Liver (tissue), 9 donors: ENCODE data around the gene CDH4. TPM values are rescaled to one million over a fixed set of nuclear protein-coding genes. Genes with fewer than 3 reads are reported as not detected.

Experiments used
- DNase-seq: peaks from one replicate; pipeline ENCODE4 v3.0.0-alpha.2; 2017; ENCODE audit warnings: low spot score
- H3K27ac ChIP-seq, 2 donors: one replicate each; pipeline ENCODE4 v1.7.0; 2013; ENCODE audit warnings: inconsistent platforms in 2 of 2, low read length in 2 of 2, control low read depth in 1 of 2, low read depth in 1 of 2, mild to moderate bottlenecking in 1 of 2
- H3K27me3 ChIP-seq, 4 donors: one replicate each; pipeline versions ENCODE4 v1.6.1 to v1.7.0; 2013; ENCODE audit warnings: low read length in 3 of 4, inconsistent platforms in 1 of 4, mild to moderate bottlenecking in 1 of 4, moderate library complexity in 1 of 4; ENCODE audit not compliant: control insufficient read depth in 4 of 4, insufficient read depth in 4 of 4
- H3K36me3 ChIP-seq, 4 donors: one replicate each; pipeline versions ENCODE4 v1.6.1 to v1.7.0; 2013; ENCODE audit warnings: low read length in 3 of 4, mild to moderate bottlenecking in 3 of 4, low read depth in 1 of 4, moderate library complexity in 1 of 4; ENCODE audit not compliant: control insufficient read depth in 4 of 4, insufficient read depth in 3 of 4
- H3K4me1 ChIP-seq, 4 donors: one replicate each; pipeline versions ENCODE4 v1.6.1 to v1.7.0; 2013; ENCODE audit warnings: low read length in 3 of 4, mild to moderate bottlenecking in 3 of 4, moderate library complexity in 1 of 4; ENCODE audit not compliant: control insufficient read depth in 4 of 4, insufficient read depth in 4 of 4
- H3K4me3 ChIP-seq, 3 donors: one replicate each; pipeline versions ENCODE4 v1.6.1 to v1.7.0; 2013; ENCODE audit warnings: low read length in 3 of 3, control low read depth in 1 of 3, low read depth in 1 of 3, mild to moderate bottlenecking in 1 of 3
- H3K9ac ChIP-seq, 2 donors: one replicate each; pipeline ENCODE4 v1.7.0; 2013; ENCODE audit warnings: low read length in 2 of 2, mild to moderate bottlenecking in 2 of 2, moderate library complexity in 2 of 2, control low read depth in 1 of 2, low read depth in 1 of 2
- H3K9me3 ChIP-seq, 4 donors: one replicate each; pipeline versions ENCODE4 v1.6.1 to v1.7.0; 2013; ENCODE audit warnings: low read length in 3 of 4; ENCODE audit not compliant: control insufficient read depth in 4 of 4
- EGR1 ChIP-seq, 2 donors: IDR thresholded peaks; 2 replicates each; pipeline ENCODE4 v1.6.1; 2016 to 2018; ENCODE audit warnings: antibody characterized with exemption in 2 of 2, low read depth in 2 of 2
- GABPA ChIP-seq, 2 donors: IDR thresholded peaks in 1 of 2; conservative IDR thresholded peaks in 1 of 2; 2 replicates each; pipeline ENCODE4 v1.6.1; 2016; ENCODE audit warnings: antibody characterized with exemption in 2 of 2, mild to moderate bottlenecking in 1 of 2, moderate library complexity in 1 of 2
- HNF4G ChIP-seq: IDR thresholded peaks from 2 replicates; pipeline ENCODE4 v1.6.1; 2016; ENCODE audit warnings: antibody characterized with exemption
- JUND ChIP-seq, 2 donors: IDR thresholded peaks; 2 replicates each; pipeline ENCODE4 v1.6.1; 2016; ENCODE audit warnings: antibody characterized with exemption in 2 of 2
- NR2F2 ChIP-seq: IDR thresholded peaks from 2 replicates; pipeline ENCODE4 v1.6.1; 2016; ENCODE audit warnings: antibody characterized with exemption
- RAD21 ChIP-seq, 2 donors: IDR thresholded peaks; 2 replicates each; pipeline ENCODE4 v1.6.1; 2016; ENCODE audit warnings: antibody characterized with exemption in 2 of 2, mild to moderate bottlenecking in 2 of 2
- RXRA ChIP-seq, 2 donors: IDR thresholded peaks; 2 replicates each; pipeline ENCODE4 v1.6.1; 2017 to 2018; ENCODE audit warnings: antibody characterized with exemption in 2 of 2, mild to moderate bottlenecking in 1 of 2
- SP1 ChIP-seq: IDR thresholded peaks from 2 replicates; pipeline ENCODE4 v1.6.1; 2018; ENCODE audit warnings: antibody characterized with exemption, mild to moderate bottlenecking
- YY1 ChIP-seq: IDR thresholded peaks from 2 replicates; pipeline ENCODE4 v1.6.1; 2016; ENCODE audit warnings: antibody characterized with exemption, mild to moderate bottlenecking
- WGBS: extraction: QIAGEN DNeasy Blood & Tissue Kit; methylation state at CpG from one replicate; pipeline ENCODE4 v1.1.7; 2013; 5-methylcytosine and 5-hydroxymethylcytosine counted together
- polyA plus RNA-seq, 2 donors: library from polyadenylated mRNA; stranded (reverse) in 1 of 2; unstranded in 1 of 2; fragments of 200-250 nt in 1 of 2; fragments of >200 nt in 1 of 2; fragmentation: Nextera tagmentation in 1 of 2; extraction: Ambion mirVana in 1 of 2; gene quantifications; one replicate each; pipeline versions ENCODE4 v1.2.1 to v1.2.3, GENCODE V29; 2013 to 2015
- total RNA-seq, 2 donors: library from RNA; depleted of rRNA; stranded (reverse); fragments of >200 nt; gene quantifications; one replicate each; pipeline ENCODE4 v1.2.3, GENCODE V29; 2014
- TF ChIP-seq, protein P1 (sequence below): IDR thresholded peaks from 2 replicates; pipeline ENCODE4 v1.6.1; 2016; ENCODE audit warnings: antibody characterized with exemption
- TF ChIP-seq, protein P2 (sequence below): IDR thresholded peaks from 2 replicates; pipeline ENCODE4 v1.6.1; 2016; ENCODE audit warnings: antibody characterized with exemption
- TF ChIP-seq, protein P3 (sequence below): IDR thresholded peaks from 2 replicates; pipeline ENCODE4 v1.6.1; 2016; ENCODE audit warnings: antibody characterized with exemption, mild to moderate bottlenecking
- TF ChIP-seq, protein P4 (sequence below): IDR thresholded peaks from 2 replicates; pipeline ENCODE4 v1.6.1; 2016; ENCODE audit warnings: antibody characterized with exemption
- TF ChIP-seq, protein P5 (sequence below): fragments of 150-350 bp; IDR thresholded peaks from 2 replicates; pipeline ENCODE4 v1.5.1; 2017; ENCODE audit warnings: improper control_type of control experiment, low read depth, low read length; ENCODE audit not compliant: missing input control
- donor health status: healthy.
- donor health status: healthy.
- donor health status: healthy.
- donor health status: healthy.
- donor health status: healthy.

CDH4 gene
- total and polyA plus RNA-seq, 4 donors: 0.03 to 0.25 (median 0.19) TPM; not detected in 1

DNA sequence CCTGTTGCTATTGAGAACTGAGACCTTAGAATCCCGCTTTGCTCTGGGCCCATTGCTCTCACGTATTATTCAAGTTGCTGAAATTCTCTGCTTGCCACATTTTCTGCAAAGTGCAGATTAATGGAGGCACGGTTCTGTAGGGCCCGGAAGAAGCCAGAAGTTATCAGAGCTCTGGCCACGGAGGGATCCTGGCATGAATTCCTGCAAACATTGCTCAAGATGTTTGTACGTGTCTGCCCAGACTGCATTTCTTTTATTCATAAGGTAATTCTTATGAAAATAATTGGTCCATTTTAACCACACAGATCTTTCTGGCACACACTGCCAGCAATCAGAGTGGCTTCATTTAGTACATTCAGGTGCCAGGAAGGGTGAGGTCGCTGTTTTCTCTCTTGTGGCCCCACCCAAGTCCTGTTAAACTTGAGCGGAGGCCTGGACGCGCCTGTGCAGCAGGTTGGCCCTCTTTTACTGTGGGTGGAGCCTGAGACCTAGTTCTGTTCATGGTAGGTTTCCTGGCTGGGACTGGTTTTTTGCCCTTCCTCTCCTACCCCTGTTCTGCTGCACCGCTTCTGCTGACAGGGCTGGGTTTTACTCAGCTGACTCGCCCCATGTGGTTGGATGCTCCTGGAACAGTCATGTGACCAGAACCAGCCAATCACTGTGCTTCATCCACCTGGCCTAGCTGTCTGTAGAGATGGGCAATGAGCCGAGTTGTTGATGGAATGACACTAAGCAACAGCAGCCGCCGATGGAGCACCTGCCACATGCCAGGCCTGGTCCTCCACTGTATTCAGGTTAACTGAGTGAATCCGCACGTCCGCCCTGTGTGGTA lies 230.2 kb downstream of the CDH4 start:
- no peak overlapping the region for H3K27ac ChIP-seq
- H3K4me3 ChIP-seq: no peak overlapping the region
- 79% methylated on average over 18 of the region's 18 CpGs for WGBS
- H3K27me3 ChIP-seq: peaks cover 0 to 3% (median 0%) of the 10 kb centered on the region in 4 donors
- H3K4me1 ChIP-seq: no peaks in the 10 kb centered on the region
- no peaks in the 10 kb centered on the region for H3K36me3 ChIP-seq
- TF ChIP-seq, protein P1, sequence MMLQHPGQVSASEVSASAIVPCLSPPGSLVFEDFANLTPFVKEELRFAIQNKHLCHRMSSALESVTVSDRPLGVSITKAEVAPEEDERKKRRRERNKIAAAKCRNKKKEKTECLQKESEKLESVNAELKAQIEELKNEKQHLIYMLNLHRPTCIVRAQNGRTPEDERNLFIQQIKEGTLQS: no peak
- TF ChIP-seq EGR1 (IDR thresholded peaks at IDR 0.05; ENCODE audit: low read depth in 2 of 2) (no peak), HNF4G (no peak), YY1 (no peak)
- TF ChIP-seq, protein P2, sequence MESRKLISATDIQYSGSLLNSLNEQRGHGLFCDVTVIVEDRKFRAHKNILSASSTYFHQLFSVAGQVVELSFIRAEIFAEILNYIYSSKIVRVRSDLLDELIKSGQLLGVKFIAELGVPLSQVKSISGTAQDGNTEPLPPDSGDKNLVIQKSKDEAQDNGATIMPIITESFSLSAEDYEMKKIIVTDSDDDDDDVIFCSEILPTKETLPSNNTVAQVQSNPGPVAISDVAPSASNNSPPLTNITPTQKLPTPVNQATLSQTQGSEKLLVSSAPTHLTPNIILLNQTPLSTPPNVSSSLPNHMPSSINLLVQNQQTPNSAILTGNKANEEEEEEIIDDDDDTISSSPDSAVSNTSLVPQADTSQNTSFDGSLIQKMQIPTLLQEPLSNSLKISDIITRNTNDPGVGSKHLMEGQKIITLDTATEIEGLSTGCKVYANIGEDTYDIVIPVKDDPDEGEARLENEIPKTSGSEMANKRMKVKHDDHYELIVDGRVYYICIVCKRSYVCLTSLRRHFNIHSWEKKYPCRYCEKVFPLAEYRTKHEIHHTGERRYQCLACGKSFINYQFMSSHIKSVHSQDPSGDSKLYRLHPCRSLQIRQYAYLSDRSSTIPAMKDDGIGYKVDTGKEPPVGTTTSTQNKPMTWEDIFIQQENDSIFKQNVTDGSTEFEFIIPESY: no peak
- TF ChIP-seq, protein P3, sequence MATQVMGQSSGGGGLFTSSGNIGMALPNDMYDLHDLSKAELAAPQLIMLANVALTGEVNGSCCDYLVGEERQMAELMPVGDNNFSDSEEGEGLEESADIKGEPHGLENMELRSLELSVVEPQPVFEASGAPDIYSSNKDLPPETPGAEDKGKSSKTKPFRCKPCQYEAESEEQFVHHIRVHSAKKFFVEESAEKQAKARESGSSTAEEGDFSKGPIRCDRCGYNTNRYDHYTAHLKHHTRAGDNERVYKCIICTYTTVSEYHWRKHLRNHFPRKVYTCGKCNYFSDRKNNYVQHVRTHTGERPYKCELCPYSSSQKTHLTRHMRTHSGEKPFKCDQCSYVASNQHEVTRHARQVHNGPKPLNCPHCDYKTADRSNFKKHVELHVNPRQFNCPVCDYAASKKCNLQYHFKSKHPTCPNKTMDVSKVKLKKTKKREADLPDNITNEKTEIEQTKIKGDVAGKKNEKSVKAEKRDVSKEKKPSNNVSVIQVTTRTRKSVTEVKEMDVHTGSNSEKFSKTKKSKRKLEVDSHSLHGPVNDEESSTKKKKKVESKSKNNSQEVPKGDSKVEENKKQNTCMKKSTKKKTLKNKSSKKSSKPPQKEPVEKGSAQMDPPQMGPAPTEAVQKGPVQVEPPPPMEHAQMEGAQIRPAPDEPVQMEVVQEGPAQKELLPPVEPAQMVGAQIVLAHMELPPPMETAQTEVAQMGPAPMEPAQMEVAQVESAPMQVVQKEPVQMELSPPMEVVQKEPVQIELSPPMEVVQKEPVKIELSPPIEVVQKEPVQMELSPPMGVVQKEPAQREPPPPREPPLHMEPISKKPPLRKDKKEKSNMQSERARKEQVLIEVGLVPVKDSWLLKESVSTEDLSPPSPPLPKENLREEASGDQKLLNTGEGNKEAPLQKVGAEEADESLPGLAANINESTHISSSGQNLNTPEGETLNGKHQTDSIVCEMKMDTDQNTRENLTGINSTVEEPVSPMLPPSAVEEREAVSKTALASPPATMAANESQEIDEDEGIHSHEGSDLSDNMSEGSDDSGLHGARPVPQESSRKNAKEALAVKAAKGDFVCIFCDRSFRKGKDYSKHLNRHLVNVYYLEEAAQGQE: no peak
- TF ChIP-seq, protein P4, sequence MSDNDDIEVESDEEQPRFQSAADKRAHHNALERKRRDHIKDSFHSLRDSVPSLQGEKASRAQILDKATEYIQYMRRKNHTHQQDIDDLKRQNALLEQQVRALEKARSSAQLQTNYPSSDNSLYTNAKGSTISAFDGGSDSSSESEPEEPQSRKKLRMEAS: no peak
- TF ChIP-seq, protein P5, sequence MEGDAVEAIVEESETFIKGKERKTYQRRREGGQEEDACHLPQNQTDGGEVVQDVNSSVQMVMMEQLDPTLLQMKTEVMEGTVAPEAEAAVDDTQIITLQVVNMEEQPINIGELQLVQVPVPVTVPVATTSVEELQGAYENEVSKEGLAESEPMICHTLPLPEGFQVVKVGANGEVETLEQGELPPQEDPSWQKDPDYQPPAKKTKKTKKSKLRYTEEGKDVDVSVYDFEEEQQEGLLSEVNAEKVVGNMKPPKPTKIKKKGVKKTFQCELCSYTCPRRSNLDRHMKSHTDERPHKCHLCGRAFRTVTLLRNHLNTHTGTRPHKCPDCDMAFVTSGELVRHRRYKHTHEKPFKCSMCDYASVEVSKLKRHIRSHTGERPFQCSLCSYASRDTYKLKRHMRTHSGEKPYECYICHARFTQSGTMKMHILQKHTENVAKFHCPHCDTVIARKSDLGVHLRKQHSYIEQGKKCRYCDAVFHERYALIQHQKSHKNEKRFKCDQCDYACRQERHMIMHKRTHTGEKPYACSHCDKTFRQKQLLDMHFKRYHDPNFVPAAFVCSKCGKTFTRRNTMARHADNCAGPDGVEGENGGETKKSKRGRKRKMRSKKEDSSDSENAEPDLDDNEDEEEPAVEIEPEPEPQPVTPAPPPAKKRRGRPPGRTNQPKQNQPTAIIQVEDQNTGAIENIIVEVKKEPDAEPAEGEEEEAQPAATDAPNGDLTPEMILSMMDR: no peak
- H3K9ac ChIP-seq: no peak overlapping the region
- DNase-seq: no peak
- no peaks in the 10 kb centered on the region for H3K9me3 ChIP-seq

DNA sequence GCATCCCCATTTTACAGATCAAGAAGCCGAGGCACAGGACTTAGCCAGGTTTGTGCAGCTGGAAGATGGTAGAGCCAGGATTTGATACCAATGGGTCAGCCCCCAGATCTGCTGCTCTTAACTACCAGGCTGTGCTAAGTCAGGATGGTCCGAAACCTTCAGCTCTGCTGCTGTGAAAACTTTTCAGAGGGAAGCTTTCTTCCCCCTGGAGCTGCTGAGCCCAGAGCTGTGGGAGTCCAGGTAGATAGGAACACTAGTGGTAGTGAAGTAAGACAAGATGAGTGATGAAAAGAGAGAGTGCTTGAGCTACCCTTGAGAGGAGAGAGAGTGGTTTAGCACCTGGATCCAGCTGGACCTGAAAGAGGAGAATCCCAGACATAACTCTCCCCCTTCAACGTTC lies 230.8 kb downstream of the CDH4 start:
- 77% methylated on average over 3 of the region's 3 CpGs for WGBS
- no peak for DNase-seq
- Histone ChIP-seq H3K9me3 (no peaks in the 10 kb centered on the region), H3K27me3 (no peaks in the 10 kb centered on the region), H3K36me3 (no peaks in the 10 kb centered on the region), H3K9ac (no peak overlapping the region), H3K4me1 (no peaks in the 10 kb centered on the region), H3K27ac (no peak overlapping the region), H3K4me3 (no peak overlapping the region)
- TF ChIP-seq RXRA (IDR thresholded peaks at IDR 0.05) (no peak), YY1 (no peak), SP1 (no peak), EGR1 (IDR thresholded peaks at IDR 0.05; ENCODE audit: low read depth in 2 of 2) (no peak), JUND (IDR thresholded peaks at IDR 0.05) (no peak), GABPA (IDR thresholded peaks at IDR 0.05 in 1 of 2, conservative IDR thresholded peaks at IDR 0.05 in 1 of 2) (no peak), NR2F2 (no peak), RAD21 (IDR thresholded peaks at IDR 0.05) (no peak), HNF4G (no peak)
- TF ChIP-seq, protein P1: no peak
- TF ChIP-seq, protein P5: no peak
- TF ChIP-seq, protein P4: no peak
